Activated CD4-positive, alpha-beta T cell treated with anti-CD3 and anti-CD28 coated beads, Interleukin-2, amount 10 ng/mL, durations not matched to agents 7 days and 5 days (primary cell): ENCODE measurements around the gene CEP295NL. TPM values are rescaled to one million over a fixed set of nuclear protein-coding genes. Genes with fewer than 3 reads are reported as not detected.
"Not testable (repeated sequence)": the region's sequence is repeated elsewhere in the genome, so short reads cannot be mapped to it uniquely, and the experiment has no call there.

Experiments used
- CTCF ChIA-PET: fragments of 350-600 bp; sonication (Branson Sonifier 250); formaldehyde crosslinking; loops from one replicate; lab custom pipeline; 2021; ENCODE audit warnings: antibody characterized with exemption; lab: Charles Lee
- POLR2A ChIA-PET: fragments of 350-600 bp; sonication (Branson Sonifier 250); formaldehyde crosslinking; loops from one replicate; lab custom pipeline; 2021; ENCODE audit warnings: antibody characterized with exemption; lab: Charles Lee
- DNase-seq: peaks from one replicate; pipeline ENCODE4 v3.0.0-alpha.2; 2020
- H3K27ac Mint-ChIP-seq: one replicate; pipeline ENCODE4 v1.8.0; 2021; ENCODE audit warnings: mild to moderate bottlenecking, moderate library complexity, mixed read lengths
- H3K27me3 Mint-ChIP-seq: one replicate; pipeline ENCODE4 v1.8.0; 2021; ENCODE audit warnings: mixed read lengths
- H3K36me3 Mint-ChIP-seq: one replicate; pipeline ENCODE4 v1.8.0; 2021; ENCODE audit warnings: low read depth, mixed read lengths
- H3K4me1 Mint-ChIP-seq: one replicate; pipeline ENCODE4 v1.8.0; 2021; ENCODE audit warnings: mixed read lengths
- H3K4me3 Mint-ChIP-seq: one replicate; pipeline ENCODE4 v1.8.0; 2021; ENCODE audit warnings: mild to moderate bottlenecking, moderate library complexity, mixed read lengths
- H3K9me3 Mint-ChIP-seq: one replicate; pipeline ENCODE4 v1.8.0; 2021; ENCODE audit warnings: mixed read lengths
- total RNA-seq, 2 experiments: library from RNA; stranded (reverse); gene quantifications; one replicate each; pipeline ENCODE4 v1.2.3, GENCODE V29; 2021

The CEP295NL gene
- total RNA-seq, 2 experiments from 2014 or later = 0.10 TPM; not detected in 1

DNA sequence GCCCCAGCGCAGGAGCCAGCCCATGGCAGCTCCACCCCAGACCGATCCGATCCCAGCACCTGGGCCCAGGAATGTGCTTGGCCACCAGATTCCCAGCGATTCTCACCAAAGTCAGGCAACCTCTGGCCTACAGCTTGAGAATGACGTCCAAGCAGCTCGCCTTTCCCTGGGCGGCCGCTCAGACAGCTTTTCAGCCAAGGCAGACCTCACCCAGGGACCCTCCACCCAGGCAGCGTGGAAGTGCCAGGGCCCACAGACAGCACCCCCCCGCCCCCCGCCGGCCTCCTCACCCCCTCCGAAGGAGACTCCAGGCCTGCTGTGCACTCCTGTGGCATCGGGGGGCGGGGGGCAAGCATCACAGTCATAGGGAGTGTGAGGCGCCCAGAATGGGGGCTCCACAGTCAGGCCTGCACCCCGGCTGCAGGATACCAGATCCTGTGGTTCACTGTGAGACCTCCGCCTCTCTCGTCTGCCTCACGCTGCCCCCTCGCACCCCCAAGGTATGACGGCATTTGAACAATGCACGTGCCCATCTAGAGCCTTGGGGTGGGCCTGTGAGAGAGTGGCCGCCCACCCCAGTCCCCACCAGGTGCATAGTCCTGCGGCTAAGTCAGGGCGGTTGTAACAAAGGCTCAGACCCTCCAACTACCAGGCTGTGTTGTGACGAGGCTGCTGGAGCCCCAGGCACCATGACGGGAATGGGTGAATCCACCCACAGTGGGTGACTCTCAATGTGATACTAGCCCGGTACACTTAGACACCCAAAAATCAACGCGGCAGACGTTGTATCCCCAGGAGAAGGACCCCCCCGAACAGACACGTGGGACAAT is 6.0 kb downstream of the CEP295NL start:
- ChIA-PET POLR2A (no interaction called here), CTCF (interaction anchor here (0.5 kb wide), 1 partner anchor 42 kb away, joined by 3 read pairs; no protein-coding TSS in a partner anchor)
- no peaks in the 10 kb centered on the region for H3K9me3 Mint-ChIP-seq
- no peaks in the 10 kb centered on the region for H3K36me3 Mint-ChIP-seq
- no peaks in the 10 kb centered on the region for H3K27me3 Mint-ChIP-seq
- peaks cover 8% of the 10 kb centered on the region for H3K4me1 Mint-ChIP-seq
- H3K4me3 Mint-ChIP-seq = no peak overlapping the region
- no peak for DNase-seq
- peak overlapping the region; percentile 46 for H3K27ac Mint-ChIP-seq

DNA sequence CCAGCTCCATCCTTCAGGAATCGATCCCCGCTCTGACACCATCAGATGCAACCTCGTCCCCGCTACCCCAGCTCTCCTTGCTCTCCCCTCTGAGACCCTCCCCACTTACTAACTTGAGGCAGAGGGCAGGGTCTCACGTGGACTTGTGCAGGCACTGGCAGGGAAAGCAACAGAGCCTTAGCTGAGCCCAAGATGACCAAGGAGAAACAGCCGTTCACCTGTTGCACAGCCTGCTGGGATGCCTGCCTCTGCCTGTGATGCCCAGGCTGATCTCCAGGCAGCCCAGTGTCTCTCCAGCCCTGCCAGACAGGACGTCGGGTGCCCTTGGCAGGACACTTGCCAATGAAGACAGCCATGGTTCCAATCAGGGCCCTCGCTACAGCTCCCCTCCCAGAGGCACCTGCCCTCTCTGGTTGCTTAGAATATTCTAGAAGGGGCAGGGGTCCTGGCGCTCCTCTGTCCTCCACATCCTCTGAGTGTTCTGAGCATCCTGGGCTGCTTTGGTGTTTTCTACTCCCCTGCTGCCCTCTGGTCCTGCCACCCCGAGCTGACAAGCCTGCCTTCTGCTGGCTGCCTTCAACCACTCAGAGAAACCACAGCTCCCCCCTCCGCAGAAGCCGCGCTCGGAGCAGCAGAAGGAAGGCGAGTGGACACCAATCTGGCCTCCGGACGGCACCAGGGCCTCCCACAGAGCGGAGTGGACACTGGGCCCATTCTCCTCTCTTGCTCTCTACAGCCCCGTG is 6.7 kb downstream of the CEP295NL start:
- H3K27me3 Mint-ChIP-seq = no peaks in the 10 kb centered on the region
- no peaks in the 10 kb centered on the region for H3K9me3 Mint-ChIP-seq
- POLR2A ChIA-PET = no interaction called here
- peak overlapping the region; percentile 46 for H3K27ac Mint-ChIP-seq
- no peak overlapping the region for H3K4me3 Mint-ChIP-seq
- no peaks in the 10 kb centered on the region for H3K36me3 Mint-ChIP-seq
- DNase-seq = no peak
- H3K4me1 Mint-ChIP-seq = peaks cover 16% of the 10 kb centered on the region
- CTCF ChIA-PET = interaction anchor here (0.5 kb wide), 1 partner anchor 43 kb away, joined by 3 read pairs; no protein-coding TSS in a partner anchor

DNA sequence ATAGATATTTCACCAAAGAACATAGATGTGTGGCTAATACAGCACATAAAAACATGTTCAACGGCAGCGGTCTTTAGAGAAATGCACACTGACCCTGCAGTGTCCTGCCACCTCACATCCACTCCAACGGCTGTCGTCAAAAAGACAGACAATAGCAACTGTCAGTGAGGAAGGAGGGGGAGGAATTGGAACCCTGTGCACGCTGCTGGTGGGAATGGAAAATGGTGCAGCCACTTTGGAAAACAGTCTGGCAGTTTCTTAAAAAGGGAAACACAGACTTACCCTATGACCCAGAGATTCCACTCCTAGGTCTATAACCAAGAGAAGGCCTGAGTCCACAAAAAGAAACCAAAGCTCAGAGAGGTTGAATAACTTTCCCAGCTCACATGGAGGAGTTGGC is 7.7 kb downstream of the CEP295NL start:
- ChIA-PET POLR2A (no interaction called here), CTCF (no interaction called here)
- no peak overlapping the region for H3K4me3 Mint-ChIP-seq

DNA sequence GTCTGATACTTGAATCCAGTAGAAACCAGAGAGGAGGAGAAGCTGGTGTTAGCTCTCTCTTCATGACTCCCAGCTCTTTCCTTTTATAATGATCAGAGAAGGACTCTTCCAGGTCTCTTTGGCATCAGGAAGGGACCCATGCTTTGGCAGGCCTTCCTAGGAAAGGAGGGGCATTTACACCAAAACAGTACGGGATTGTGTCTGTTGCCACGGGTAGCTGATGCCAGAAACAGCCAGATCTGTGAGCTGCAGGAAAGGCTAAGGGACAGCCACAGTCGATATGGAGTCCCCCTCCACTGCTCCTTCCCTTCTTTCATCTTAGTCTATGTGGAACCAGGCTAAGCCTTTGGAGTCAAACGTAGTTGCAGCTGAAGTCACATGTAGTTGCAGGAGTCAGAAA is 9.3 kb downstream of the CEP295NL start:
- POLR2A ChIA-PET = no interaction called here
- Mint-ChIP-seq H3K4me3 (no peak overlapping the region), H3K27me3 (peaks cover 1% of the 10 kb centered on the region), H3K9me3 (no peaks in the 10 kb centered on the region), H3K4me1 (peaks cover 41% of the 10 kb centered on the region), H3K27ac (no peak overlapping the region), H3K36me3 (no peaks in the 10 kb centered on the region)
- CTCF ChIA-PET = interaction anchor here (0.6 to 0.8 kb wide), 2 partner anchors 11 to 585 kb away, joined by 3 read pairs; no protein-coding TSS in a partner anchor
- DNase-seq = no peak

More for the DNA sequence above, 7.7 kb downstream of the CEP295NL start:
- no peak for DNase-seq
- no peak overlapping the region for H3K27ac Mint-ChIP-seq
- no peaks in the 10 kb centered on the region for H3K27me3 Mint-ChIP-seq
- no peaks in the 10 kb centered on the region for H3K36me3 Mint-ChIP-seq
- peaks cover 25% of the 10 kb centered on the region for H3K4me1 Mint-ChIP-seq
- no peaks in the 10 kb centered on the region for H3K9me3 Mint-ChIP-seq

DNA sequence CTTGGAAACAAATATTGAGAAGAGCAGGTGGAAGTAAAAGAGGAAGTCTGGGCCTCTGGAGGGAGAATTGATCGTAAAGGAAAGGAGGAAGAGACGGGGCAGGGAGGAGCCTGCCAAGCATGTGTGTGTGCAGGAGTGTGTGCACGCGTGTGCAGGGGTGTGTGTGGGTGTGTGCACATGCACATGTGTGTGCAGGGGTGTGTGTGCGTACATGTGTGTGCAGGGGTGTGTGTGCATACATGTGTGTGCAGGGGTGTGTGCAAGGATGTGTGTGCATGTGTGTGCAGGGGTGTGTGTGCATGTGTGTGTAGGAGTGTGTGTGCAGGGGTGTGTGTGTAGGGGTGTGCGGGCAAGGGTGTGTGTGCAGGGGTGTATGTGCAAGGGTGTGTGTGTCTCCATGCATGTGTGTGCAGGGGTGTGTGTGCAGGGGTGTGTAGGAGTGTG is 10.0 kb downstream of the CEP295NL start:
- ChIA-PET POLR2A (no interaction called here), CTCF (no interaction called here)
- DNase-seq = no peak
- Mint-ChIP-seq H3K4me3 (no peak overlapping the region), H3K9me3 (no peaks in the 10 kb centered on the region), H3K4me1 (peaks cover 43% of the 10 kb centered on the region), H3K27me3 (peaks cover 1% of the 10 kb centered on the region), H3K36me3 (no peaks in the 10 kb centered on the region), H3K27ac (peak overlapping the region; percentile 20)

- no peaks in the 10 kb centered on the region for H3K9me3 Mint-ChIP-seq
- H3K36me3 Mint-ChIP-seq = no peaks in the 10 kb centered on the region
- H3K4me3 Mint-ChIP-seq = no peak overlapping the region
- peak overlapping the region; percentile 20 for H3K27ac Mint-ChIP-seq
- CTCF ChIA-PET = no interaction called here
- no peak for DNase-seq
- POLR2A ChIA-PET = no interaction called here
- H3K4me1 Mint-ChIP-seq = peaks cover 43% of the 10 kb centered on the region
- H3K27me3 Mint-ChIP-seq = peaks cover 1% of the 10 kb centered on the region
These were observed 10.5 kb downstream of the CEP295NL start for GRCh38 chr17:78892520-78892919.

DNA sequence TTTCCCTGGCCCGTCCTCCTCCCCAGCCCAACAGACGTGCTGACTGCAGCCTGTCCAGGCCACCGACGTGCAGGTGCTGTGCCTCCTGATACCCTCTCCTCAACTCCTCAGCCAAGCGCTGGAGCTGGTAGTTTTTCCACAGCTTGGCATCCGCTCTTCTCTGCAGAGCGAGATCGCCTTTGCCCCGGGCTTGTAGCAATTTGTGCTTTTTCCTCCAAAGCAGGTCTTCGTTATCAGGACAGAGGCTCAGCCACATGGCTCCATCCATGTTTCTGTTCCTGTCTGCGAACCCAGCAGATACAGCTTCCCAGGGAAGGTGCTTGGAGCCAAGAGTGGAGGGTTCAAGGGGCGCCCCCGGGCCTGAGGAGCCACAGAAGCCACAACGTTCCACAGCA is 10.9 kb downstream of the CEP295NL start:
- Mint-ChIP-seq H3K36me3 (no peaks in the 10 kb centered on the region), H3K4me3 (no peak overlapping the region), H3K4me1 (peaks cover 43% of the 10 kb centered on the region), H3K27me3 (peaks cover 1% of the 10 kb centered on the region), H3K27ac (peak overlapping the region; percentile 91), H3K9me3 (no peaks in the 10 kb centered on the region)
- ChIA-PET CTCF (interaction anchor here (1.6 kb wide), 1 partner anchor 26 kb away, joined by 3 read pairs; no protein-coding TSS in a partner anchor), POLR2A (no interaction called here)
- no peak for DNase-seq

GRCh38 chr17:78891406-78892061 is 11.5 kb downstream of the CEP295NL start:
- peaks cover 1% of the 10 kb centered on the region for H3K27me3 Mint-ChIP-seq
- no peak for DNase-seq
- CTCF ChIA-PET = interaction anchor here (1.4 to 1.6 kb wide), 2 partner anchors 13 to 26 kb away, joined by 3 to 4 read pairs; no protein-coding TSS in a partner anchor
- H3K4me1 Mint-ChIP-seq = peaks cover 43% of the 10 kb centered on the region
- POLR2A ChIA-PET = no interaction called here
- no peak overlapping the region for H3K4me3 Mint-ChIP-seq
- no peaks in the 10 kb centered on the region for H3K36me3 Mint-ChIP-seq
- H3K9me3 Mint-ChIP-seq = no peaks in the 10 kb centered on the region
- H3K27ac Mint-ChIP-seq = peak overlapping the region; percentile 91

- no peak overlapping the region for H3K4me3 Mint-ChIP-seq
These were observed 12.5 kb downstream of the CEP295NL start for GRCh38 chr17:78890498-78890897.

GRCh38 chr17:78890096-78890495 is 12.9 kb downstream of the CEP295NL start:
- CTCF ChIA-PET, H3K36me3 Mint-ChIP-seq, H3K9me3 Mint-ChIP-seq, DNase-seq, H3K4me3 Mint-ChIP-seq, POLR2A ChIA-PET, H3K27me3 Mint-ChIP-seq: not testable (repeated sequence)
- H3K27ac Mint-ChIP-seq = peak overlapping the region; percentile 91
- peaks cover 43% of the 10 kb centered on the region for H3K4me1 Mint-ChIP-seq

More at GRCh38 chr17:78890498-78890897, 12.5 kb downstream of the CEP295NL start:
- H3K4me1 Mint-ChIP-seq = peaks cover 43% of the 10 kb centered on the region
- ChIA-PET CTCF (interaction anchor here (1.4 to 1.6 kb wide), 2 partner anchors 14 to 25 kb away, joined by 3 to 4 read pairs; no protein-coding TSS in a partner anchor), POLR2A (no interaction called here)
- H3K27ac Mint-ChIP-seq = peak overlapping the region; percentile 91
- H3K27me3 Mint-ChIP-seq = peaks cover 1% of the 10 kb centered on the region
- no peaks in the 10 kb centered on the region for H3K9me3 Mint-ChIP-seq
- no peaks in the 10 kb centered on the region for H3K36me3 Mint-ChIP-seq
- peak; percentile 73 for DNase-seq

DNA sequence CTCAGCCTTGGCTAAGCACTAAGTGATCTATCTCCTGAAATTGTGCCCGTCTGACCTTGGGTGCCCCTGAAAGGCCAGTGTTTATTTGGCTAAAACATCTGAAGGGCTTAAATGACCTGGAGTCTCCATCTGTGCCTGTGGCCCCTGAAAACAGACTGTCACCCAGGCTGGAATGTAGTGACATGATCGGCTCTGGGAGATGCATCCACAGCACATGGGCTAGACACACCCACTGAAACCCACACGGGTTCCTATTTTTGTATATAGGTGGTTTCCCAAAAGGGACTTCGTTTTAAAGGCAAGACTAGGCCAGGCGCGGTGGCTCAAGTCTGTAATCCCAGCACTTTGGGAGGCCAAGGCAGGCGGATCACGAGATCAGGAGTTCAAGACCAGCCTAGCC is 13.5 kb downstream of the CEP295NL start:
- POLR2A ChIA-PET = no interaction called here
- no peaks in the 10 kb centered on the region for H3K36me3 Mint-ChIP-seq
- peaks cover 1% of the 10 kb centered on the region for H3K27me3 Mint-ChIP-seq
- CTCF ChIA-PET = no interaction called here
- H3K4me3 Mint-ChIP-seq = no peak overlapping the region
- H3K9me3 Mint-ChIP-seq = no peaks in the 10 kb centered on the region
- H3K27ac Mint-ChIP-seq = peak overlapping the region; percentile 91
- DNase-seq = no peak
- H3K4me1 Mint-ChIP-seq = peaks cover 43% of the 10 kb centered on the region

DNA sequence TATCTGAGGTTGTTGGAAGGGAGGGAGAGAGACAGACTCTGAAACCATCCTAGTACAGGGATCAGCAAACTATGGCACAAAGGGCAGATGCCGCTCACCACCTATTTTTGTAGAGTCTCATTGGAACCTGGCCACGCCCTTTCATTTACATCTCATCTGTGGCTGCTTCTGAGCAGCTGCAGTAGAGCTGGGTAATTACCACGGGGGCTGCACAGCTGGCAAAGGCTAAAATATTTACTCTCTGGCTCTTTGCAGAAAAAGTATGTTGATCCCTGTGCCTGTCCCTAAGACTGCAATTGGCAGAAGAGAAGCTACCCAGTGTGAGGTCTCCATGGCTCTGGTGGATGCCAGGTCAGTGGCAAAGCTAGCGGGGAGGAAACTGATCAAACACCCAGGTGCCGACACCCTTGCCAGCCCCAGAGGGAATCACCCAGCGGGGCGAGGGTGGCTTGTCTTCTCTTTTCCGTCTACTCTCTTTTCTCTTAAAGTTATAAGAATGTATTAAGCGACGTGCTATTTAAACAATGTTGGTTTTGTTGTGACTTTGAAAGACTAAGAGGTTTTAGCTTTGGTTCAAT is 14.0 kb downstream of the CEP295NL start:
- Mint-ChIP-seq H3K36me3 (no peaks in the 10 kb centered on the region), H3K9me3 (no peaks in the 10 kb centered on the region), H3K4me1 (peaks cover 43% of the 10 kb centered on the region), H3K27ac (peak overlapping the region; percentile 91), H3K27me3 (peaks cover 1% of the 10 kb centered on the region), H3K4me3 (no peak overlapping the region)
- ChIA-PET POLR2A (no interaction called here), CTCF (interaction anchor here (1.2 kb wide), 1 partner anchor 13 kb away, joined by 4 read pairs; no protein-coding TSS in a partner anchor)
- DNase-seq = no peak
